IMR-90 (cell line): Measurements from ENCODE around the gene AMZ1. TPM values are rescaled to one million over a fixed set of nuclear protein-coding genes. Genes with fewer than 3 reads are reported as not detected.

Source experiments
- ATAC-seq: fragments of 200-7000 bp; cut with Tn5 transposase; 2 replicates; pipeline ENCODE4 v1.9.1; 2020; ENCODE audit warnings: low read depth, mild to moderate bottlenecking, moderate library complexity
- BruUV-seq: library from RNA; stranded (reverse); fragments of 400-500 nt; replicated peaks from 2 replicates; lab custom pipeline; 2021; lab: Mats Ljungman, UMichigan
- CTCF ChIA-PET: fragments of 300-600 bp; formaldehyde crosslinking; extraction: SDS; loops from one replicate; lab custom pipeline; 2021; ENCODE audit warnings: antibody characterized with exemption; lab: Yijun Ruan, JAX
- POLR2A ChIA-PET: fragments of 300-600 bp; sonication (Branson Sonifier 250); formaldehyde crosslinking; loops from one replicate; lab custom pipeline; 2022; ENCODE audit warnings: antibody characterized with exemption; ENCODE audit not compliant: unreplicated experiment; lab: Charles Lee
- DNase-seq: peaks from one replicate; pipeline ENCODE4 v3.0.0; 2013
- H2AFZ ChIP-seq: replicated peaks from 2 replicates; pipeline ENCODE3; 2013; ENCODE audit warnings: low read length, mild to moderate bottlenecking; ENCODE audit not compliant: poor library complexity
- H2AK5ac ChIP-seq: 2 replicates; pipeline ENCODE4 v1.6.1; 2013; ENCODE audit warnings: low read depth, low read length, inconsistent platforms
- H2AK9ac ChIP-seq: replicated peaks from 2 replicates; pipeline ENCODE3; 2013; ENCODE audit warnings: mild to moderate bottlenecking, low read depth, low read length, moderate library complexity; ENCODE audit not compliant: poor library complexity
- H2BK120ac ChIP-seq: 2 replicates; pipeline ENCODE4 v1.6.1; 2013; ENCODE audit warnings: low read depth, low read length, inconsistent platforms
- H2BK15ac ChIP-seq: 3 replicates; pipeline ENCODE4 v1.6.1; 2013; ENCODE audit warnings: low read depth, low read length, inconsistent platforms
- H2BK20ac ChIP-seq: 2 replicates; pipeline ENCODE4 v1.6.1; 2013; ENCODE audit warnings: low read depth, mild to moderate bottlenecking, inconsistent platforms, low read length, moderate library complexity
- H2BK5ac ChIP-seq: 2 replicates; pipeline ENCODE4 v1.6.1; 2013; ENCODE audit warnings: mild to moderate bottlenecking, low read depth, low read length, inconsistent platforms; ENCODE audit not compliant: poor library complexity, severe bottlenecking
- H3K14ac ChIP-seq: replicated peaks from 2 replicates; pipeline ENCODE4 v1.6.1; 2013; ENCODE audit warnings: low read depth, low read length, inconsistent platforms
- H3K18ac ChIP-seq: 2 replicates; pipeline ENCODE4 v1.6.1; 2013; ENCODE audit warnings: low read depth, low read length, control low read depth
- H3K23ac ChIP-seq: 2 replicates; pipeline ENCODE4 v1.6.1; 2013; ENCODE audit warnings: low read depth, low read length, inconsistent platforms
- H3K27ac ChIP-seq: 2 replicates; pipeline ENCODE4 v1.5.1; 2013; ENCODE audit warnings: mild to moderate bottlenecking, control low read depth, low read length; ENCODE audit not compliant: insufficient read depth
- H3K27me3 ChIP-seq: 2 replicates; pipeline ENCODE4 v1.6.1; 2013; ENCODE audit warnings: low read length; ENCODE audit not compliant: control insufficient read depth, insufficient read depth
- H3K36me3 ChIP-seq: 2 replicates; pipeline ENCODE4 v1.6.1; 2013; ENCODE audit warnings: low read length, mixed read lengths; ENCODE audit not compliant: control insufficient read depth, insufficient read depth
- H3K4ac ChIP-seq: 2 replicates; pipeline ENCODE4 v1.6.1; 2013; ENCODE audit warnings: low read depth, low read length, inconsistent platforms
- H3K4me1 ChIP-seq: 2 replicates; pipeline ENCODE4 v1.6.1; 2013; ENCODE audit warnings: low read length, mixed read lengths; ENCODE audit not compliant: control insufficient read depth, insufficient read depth
- H3K4me2 ChIP-seq: 2 replicates; pipeline ENCODE4 v1.6.1; 2013; ENCODE audit warnings: low read depth, mild to moderate bottlenecking, control low read depth, low read length, moderate library complexity
- H3K4me3 ChIP-seq: 2 replicates; pipeline ENCODE4 v1.5.1; 2013; ENCODE audit warnings: low read depth, mild to moderate bottlenecking, control low read depth, low read length, moderate library complexity; ENCODE audit not compliant: insufficient read depth
- H3K56ac ChIP-seq: 2 replicates; pipeline ENCODE4 v1.6.1; 2013; ENCODE audit warnings: low read length, inconsistent platforms; ENCODE audit not compliant: insufficient read depth; ENCODE audit errors: extremely low read depth
- H3K79me1 ChIP-seq, 2 experiments: 2 replicates each; pipeline ENCODE4 v1.6.1; 2013; ENCODE audit warnings: low read length in 2 of 2, inconsistent platforms in 1 of 2, low read depth in 1 of 2
- H3K9ac ChIP-seq: 2 replicates; pipeline ENCODE4 v1.6.1; 2013; ENCODE audit warnings: low read depth, low read length, control low read depth
- H3K9me1 ChIP-seq: 2 replicates; pipeline ENCODE4 v1.6.1; 2013; ENCODE audit warnings: low read length, inconsistent platforms; ENCODE audit not compliant: insufficient read depth
- H3K9me3 ChIP-seq: 2 replicates; pipeline ENCODE4 v1.6.1; 2013; ENCODE audit warnings: low read length; ENCODE audit not compliant: control insufficient read depth, insufficient read depth
- H4K20me1 ChIP-seq: 2 replicates; pipeline ENCODE4 v1.6.1; 2013; ENCODE audit warnings: low read length, inconsistent platforms; ENCODE audit not compliant: insufficient read depth
- H4K5ac ChIP-seq: 2 replicates; pipeline ENCODE4 v1.6.1; 2013; ENCODE audit warnings: mild to moderate bottlenecking, low read depth, low read length, control low read depth
- H4K8ac ChIP-seq, 2 experiments: 2 replicates each; pipeline ENCODE4 v1.6.1; 2013; ENCODE audit warnings: low read depth in 2 of 2, low read length in 2 of 2, control low read depth in 1 of 2, inconsistent platforms in 1 of 2
- H4K91ac ChIP-seq: 2 replicates; pipeline ENCODE4 v1.6.1; 2013; ENCODE audit warnings: low read depth, low read length, inconsistent platforms; ENCODE audit not compliant: insufficient read depth
- BHLHE40 ChIP-seq: fragments of 150-350 bp; IDR thresholded peaks from 2 replicates; pipeline ENCODE4 v1.6.1; 2016; ENCODE audit warnings: mild to moderate bottlenecking, low read depth, low read length
- CEBPB ChIP-seq: IDR thresholded peaks from 2 replicates; pipeline ENCODE4 v1.6.1; 2012; ENCODE audit warnings: low read depth, low read length, improper control_type of control experiment
- FOS ChIP-seq: fragments of 150-350 bp; IDR thresholded peaks from 2 replicates; pipeline ENCODE4 v1.6.1; 2016; ENCODE audit warnings: low read depth, low read length
- MAFK ChIP-seq: IDR thresholded peaks from 2 replicates; pipeline ENCODE4 v1.6.1; 2012; ENCODE audit warnings: low read depth, low read length, improper control_type of control experiment
- MAZ ChIP-seq: IDR thresholded peaks from 2 replicates; pipeline ENCODE4 v1.6.1; 2012; ENCODE audit warnings: low read depth, mild to moderate bottlenecking, low read length, improper control_type of control experiment, moderate library complexity, borderline replicate concordance
- MXI1 ChIP-seq: IDR thresholded peaks from 2 replicates; pipeline ENCODE4 v1.6.1; 2012; ENCODE audit warnings: low read depth, mild to moderate bottlenecking, low read length, moderate library complexity, borderline replicate concordance
- NFE2L2 ChIP-seq: fragments of 150-350 bp; IDR thresholded peaks from 2 replicates; pipeline ENCODE4 v1.6.1; 2016; ENCODE audit warnings: low read depth, mild to moderate bottlenecking, low read length
- RAD21 ChIP-seq: IDR thresholded peaks from 2 replicates; pipeline ENCODE4 v1.6.1; 2012; ENCODE audit warnings: low read length, improper control_type of control experiment
- RCOR1 ChIP-seq: IDR thresholded peaks from 2 replicates; pipeline ENCODE4 v1.6.1; 2012; ENCODE audit warnings: mild to moderate bottlenecking, low read length, improper control_type of control experiment; ENCODE audit not compliant: insufficient replicate concordance
- RFX5 ChIP-seq: IDR thresholded peaks from 2 replicates; pipeline ENCODE4 v1.8.0; 2012; ENCODE audit warnings: low read depth, mild to moderate bottlenecking, low read length, moderate library complexity
- SMC3 ChIP-seq: fragments of 150-350 bp; IDR thresholded peaks from 2 replicates; pipeline ENCODE4 v1.6.1; 2016; ENCODE audit warnings: low read depth, mild to moderate bottlenecking, antibody characterized with exemption, low read length, moderate library complexity
- WGBS, 2 experiments: methylation state at CpG; one replicate each; pipeline versions ENCODE4 v1.1.5 to v1.1.7; 2013; ENCODE audit warnings: missing lambda C conversion rate in 2 of 2; ENCODE audit not compliant: insufficient read length in 1 of 2; ENCODE audit errors: extremely low coverage in 2 of 2; 5-methylcytosine and 5-hydroxymethylcytosine counted together
- dilution Hi-C: fragments of 300-500 bp; cut with HindIII; formaldehyde crosslinking; loops from one replicate; pipeline ENCODE4 v1.14.3; 2018; ENCODE audit warnings: low sequenced_read_pairs; ENCODE audit not compliant: unreplicated experiment
- in situ Hi-C: fragments of 300-500 bp; cut with MboI; formaldehyde crosslinking; loops from 3 replicates; pipeline ENCODE4 v1.14.3; 2019; ENCODE audit warnings: low sequenced_read_pairs, inconsistent platforms, mixed read lengths
- intact Hi-C: fragments of 100-400 bp; cut with micrococcal nuclease; formaldehyde crosslinking; loops from 2 replicates; pipeline ENCODE4 v1.10.0; 2022
- polyA plus RNA-seq, 3 experiments: library from polyadenylated mRNA; depleted of rRNA; stranded (reverse); fragments of >200 nt; gene quantifications; 2 replicates each; pipeline ENCODE4 v1.2.3, GENCODE V29; 2012; ENCODE audit warnings: low replicate concordance in 1 of 3
- total RNA-seq: library from RNA; depleted of rRNA; stranded (reverse); fragments of >200 nt; gene quantifications from 2 replicates; pipeline ENCODE4 v1.2.3, GENCODE V29; 2012
- TF ChIP-seq, protein P1 (sequence below): fragments of 150-350 bp; IDR thresholded peaks from 2 replicates; pipeline ENCODE4 v1.6.1; 2017; ENCODE audit warnings: mild to moderate bottlenecking, antibody characterized with exemption, low read length, low read depth
- TF ChIP-seq, protein P2 (sequence below): fragments of 150-350 bp; IDR thresholded peaks from 2 replicates; pipeline ENCODE4 v1.6.1; 2016; ENCODE audit warnings: low read depth, mild to moderate bottlenecking, low read length, moderate library complexity, borderline replicate concordance
- TF ChIP-seq, protein P3 (sequence below): conservative IDR thresholded peaks from 2 replicates; pipeline ENCODE4 v1.5.1; 2012; ENCODE audit warnings: mild to moderate bottlenecking, low read depth, low read length, improper control_type of control experiment

AMZ1 gene
- total and polyA plus RNA-seq, 2 of the 4 experiments (the other 2 are of a cell fraction) = 0.54 to 1.6 TPM

DNA sequence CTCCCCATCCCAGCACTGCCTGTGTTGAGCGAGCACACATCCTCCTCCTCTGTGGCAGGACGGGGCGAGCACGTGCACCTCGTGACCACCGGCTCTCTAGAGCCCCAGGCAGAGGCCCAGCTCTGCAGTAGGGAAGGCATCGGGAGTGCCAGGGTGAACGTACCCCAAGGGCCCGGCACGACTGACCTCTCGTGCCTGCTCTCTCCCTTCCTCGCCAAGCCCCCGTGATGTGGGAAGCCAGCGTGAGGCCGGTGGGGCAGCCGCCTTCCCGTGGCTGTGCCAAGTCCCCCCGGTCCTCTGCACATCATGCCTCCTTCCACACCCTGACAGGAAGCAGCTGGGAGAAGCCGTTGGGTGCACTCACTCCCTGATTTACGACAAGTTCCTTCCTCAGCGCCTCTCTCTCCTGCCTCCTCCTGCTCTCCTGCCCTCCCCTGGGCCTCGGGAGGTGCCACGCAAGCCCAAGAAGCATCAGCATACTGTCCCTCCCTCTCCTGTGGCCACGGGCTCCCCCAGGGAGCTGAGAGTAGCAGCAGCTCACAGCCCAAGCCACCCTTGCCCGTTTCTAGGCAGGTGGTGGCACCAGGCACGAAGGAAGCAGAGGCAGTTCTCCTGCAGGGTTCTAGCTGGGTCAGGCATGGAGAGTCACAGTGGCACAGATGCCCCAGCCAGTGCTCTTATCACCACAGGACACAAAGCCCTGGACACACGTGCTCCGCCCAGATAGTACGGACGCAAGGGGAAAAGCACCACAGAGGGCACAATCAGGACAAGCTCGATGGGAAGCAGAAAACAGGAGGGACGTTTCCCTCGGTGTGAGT lies 47.0 kb downstream of the AMZ1 start:
- 60% methylated on average over 17 of the region's 33 CpGs; no CpG with 5 or more reads in 1 of the 2 experiments for WGBS, 2 experiments
- no peak overlapping the region for H3K4me2 ChIP-seq
- CTCF ChIA-PET = no interaction called here
- dilution Hi-C loops = no loop called here
- peak; percentile 27 for ATAC-seq
- peak overlapping the region; percentile 64 for H2AK5ac ChIP-seq
- POLR2A ChIA-PET = no interaction called here
- intact Hi-C loops = no loop called here
- no peak overlapping the region for H2BK15ac ChIP-seq
- H2BK20ac ChIP-seq = peak overlapping the region; percentile 18
- H2BK5ac ChIP-seq = peak overlapping the region; percentile 35
- peak overlapping the region; percentile 81 for H3K14ac ChIP-seq
- no peak overlapping the region; the same call in 1 of the 2 replicates for H2BK120ac ChIP-seq
- no TSS peak for BruUV-seq
- H3K79me1 ChIP-seq = peaks cover 48 to 89% of the 10 kb centered on the region in 2 experiments
- H3K27me3 ChIP-seq = no peaks in the 10 kb centered on the region
- in situ Hi-C loops = no loop called here
- no peak overlapping the region for H3K56ac ChIP-seq
- H3K9me3 ChIP-seq = no peaks in the 10 kb centered on the region
- H3K9ac ChIP-seq = no peak overlapping the region
- H3K4me1 ChIP-seq = peaks cover 11% of the 10 kb centered on the region
- no peak overlapping the region for H2AFZ ChIP-seq
- no peak overlapping the region for H3K4me3 ChIP-seq
- no peak for DNase-seq
- 0 out of 2 replicates have a peak overlapping the region, but pooled peaks have one; percentile 27 for H4K91ac ChIP-seq
- H3K23ac ChIP-seq = peak overlapping the region; percentile 75
- no peak overlapping the region for H4K5ac ChIP-seq
- H4K20me1 ChIP-seq = peaks cover 17% of the 10 kb centered on the region
- H3K36me3 ChIP-seq = peaks cover 20% of the 10 kb centered on the region
- peak overlapping the region; percentile 60 for H3K4ac ChIP-seq
- no peak overlapping the region for H3K27ac ChIP-seq
- H2AK9ac ChIP-seq = peak overlapping the region; percentile 67
- peak overlapping the region in 1 of 2 experiments; percentile 24; a peak in 1 of 4 replicates for H4K8ac ChIP-seq
- H3K18ac ChIP-seq = no peak overlapping the region
- peaks cover 17% of the 10 kb centered on the region for H3K9me1 ChIP-seq
- no peak for TF ChIP-seq RFX5
- TF ChIP-seq, protein P1, sequence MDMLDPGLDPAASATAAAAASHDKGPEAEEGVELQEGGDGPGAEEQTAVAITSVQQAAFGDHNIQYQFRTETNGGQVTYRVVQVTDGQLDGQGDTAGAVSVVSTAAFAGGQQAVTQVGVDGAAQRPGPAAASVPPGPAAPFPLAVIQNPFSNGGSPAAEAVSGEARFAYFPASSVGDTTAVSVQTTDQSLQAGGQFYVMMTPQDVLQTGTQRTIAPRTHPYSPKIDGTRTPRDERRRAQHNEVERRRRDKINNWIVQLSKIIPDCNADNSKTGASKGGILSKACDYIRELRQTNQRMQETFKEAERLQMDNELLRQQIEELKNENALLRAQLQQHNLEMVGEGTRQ = no peak
- TF ChIP-seq MAFK = no peak
- no peak for TF ChIP-seq RAD21
- TF ChIP-seq BHLHE40 = no peak
- TF ChIP-seq, protein P2, sequence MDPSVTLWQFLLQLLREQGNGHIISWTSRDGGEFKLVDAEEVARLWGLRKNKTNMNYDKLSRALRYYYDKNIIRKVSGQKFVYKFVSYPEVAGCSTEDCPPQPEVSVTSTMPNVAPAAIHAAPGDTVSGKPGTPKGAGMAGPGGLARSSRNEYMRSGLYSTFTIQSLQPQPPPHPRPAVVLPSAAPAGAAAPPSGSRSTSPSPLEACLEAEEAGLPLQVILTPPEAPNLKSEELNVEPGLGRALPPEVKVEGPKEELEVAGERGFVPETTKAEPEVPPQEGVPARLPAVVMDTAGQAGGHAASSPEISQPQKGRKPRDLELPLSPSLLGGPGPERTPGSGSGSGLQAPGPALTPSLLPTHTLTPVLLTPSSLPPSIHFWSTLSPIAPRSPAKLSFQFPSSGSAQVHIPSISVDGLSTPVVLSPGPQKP = no peak
- TF ChIP-seq CEBPB = no peak
- no peak for TF ChIP-seq MXI1
- no peak for TF ChIP-seq NFE2L2
- no peak for TF ChIP-seq FOS
- TF ChIP-seq RCOR1 = no peak
- TF ChIP-seq, protein P3, sequence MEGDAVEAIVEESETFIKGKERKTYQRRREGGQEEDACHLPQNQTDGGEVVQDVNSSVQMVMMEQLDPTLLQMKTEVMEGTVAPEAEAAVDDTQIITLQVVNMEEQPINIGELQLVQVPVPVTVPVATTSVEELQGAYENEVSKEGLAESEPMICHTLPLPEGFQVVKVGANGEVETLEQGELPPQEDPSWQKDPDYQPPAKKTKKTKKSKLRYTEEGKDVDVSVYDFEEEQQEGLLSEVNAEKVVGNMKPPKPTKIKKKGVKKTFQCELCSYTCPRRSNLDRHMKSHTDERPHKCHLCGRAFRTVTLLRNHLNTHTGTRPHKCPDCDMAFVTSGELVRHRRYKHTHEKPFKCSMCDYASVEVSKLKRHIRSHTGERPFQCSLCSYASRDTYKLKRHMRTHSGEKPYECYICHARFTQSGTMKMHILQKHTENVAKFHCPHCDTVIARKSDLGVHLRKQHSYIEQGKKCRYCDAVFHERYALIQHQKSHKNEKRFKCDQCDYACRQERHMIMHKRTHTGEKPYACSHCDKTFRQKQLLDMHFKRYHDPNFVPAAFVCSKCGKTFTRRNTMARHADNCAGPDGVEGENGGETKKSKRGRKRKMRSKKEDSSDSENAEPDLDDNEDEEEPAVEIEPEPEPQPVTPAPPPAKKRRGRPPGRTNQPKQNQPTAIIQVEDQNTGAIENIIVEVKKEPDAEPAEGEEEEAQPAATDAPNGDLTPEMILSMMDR = no peak
- TF ChIP-seq SMC3 = no peak
- TF ChIP-seq MAZ = no peak
